Measurements from ENCODE around the gene TTC21B.
"Not testable (repeated sequence)": the region's sequence is repeated elsewhere in the genome, so short reads cannot be mapped to it uniquely, and the experiment has no call there.

Gene TTC21B

DNA sequence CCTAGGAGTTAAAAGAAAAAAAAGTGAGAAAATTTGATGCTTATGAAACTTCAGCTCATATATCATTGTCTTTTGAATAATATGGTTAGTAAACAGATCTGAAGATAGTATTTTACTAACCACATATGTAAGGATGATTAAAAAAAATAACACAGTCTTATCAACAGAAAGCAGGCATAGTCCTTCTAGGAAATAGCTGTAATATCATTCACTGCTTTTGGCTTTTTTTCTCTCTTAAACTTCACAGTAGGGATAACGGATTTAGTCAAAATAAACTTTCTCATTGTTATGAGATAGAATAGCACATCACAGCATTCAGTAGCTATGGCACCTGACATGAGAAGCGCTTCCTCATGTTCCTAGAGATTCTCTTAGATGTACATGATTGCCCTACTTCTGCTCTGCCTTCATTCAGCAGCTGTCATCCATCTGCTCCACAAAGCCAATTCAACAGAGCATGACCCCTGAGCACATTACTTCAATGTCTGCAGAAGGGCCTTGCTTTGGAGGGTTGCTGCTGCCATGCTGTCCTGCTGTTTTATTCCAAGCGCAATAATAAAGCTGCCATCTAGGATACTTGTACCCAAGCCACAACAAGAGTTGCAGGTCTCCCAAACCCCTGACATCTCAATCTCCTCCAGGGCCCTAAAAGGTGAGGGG is 67.0 kb downstream of the TTC21B start:
- no peak for DNase-seq (ENCODE audit: low read depth in 3 of 3)

DNA sequence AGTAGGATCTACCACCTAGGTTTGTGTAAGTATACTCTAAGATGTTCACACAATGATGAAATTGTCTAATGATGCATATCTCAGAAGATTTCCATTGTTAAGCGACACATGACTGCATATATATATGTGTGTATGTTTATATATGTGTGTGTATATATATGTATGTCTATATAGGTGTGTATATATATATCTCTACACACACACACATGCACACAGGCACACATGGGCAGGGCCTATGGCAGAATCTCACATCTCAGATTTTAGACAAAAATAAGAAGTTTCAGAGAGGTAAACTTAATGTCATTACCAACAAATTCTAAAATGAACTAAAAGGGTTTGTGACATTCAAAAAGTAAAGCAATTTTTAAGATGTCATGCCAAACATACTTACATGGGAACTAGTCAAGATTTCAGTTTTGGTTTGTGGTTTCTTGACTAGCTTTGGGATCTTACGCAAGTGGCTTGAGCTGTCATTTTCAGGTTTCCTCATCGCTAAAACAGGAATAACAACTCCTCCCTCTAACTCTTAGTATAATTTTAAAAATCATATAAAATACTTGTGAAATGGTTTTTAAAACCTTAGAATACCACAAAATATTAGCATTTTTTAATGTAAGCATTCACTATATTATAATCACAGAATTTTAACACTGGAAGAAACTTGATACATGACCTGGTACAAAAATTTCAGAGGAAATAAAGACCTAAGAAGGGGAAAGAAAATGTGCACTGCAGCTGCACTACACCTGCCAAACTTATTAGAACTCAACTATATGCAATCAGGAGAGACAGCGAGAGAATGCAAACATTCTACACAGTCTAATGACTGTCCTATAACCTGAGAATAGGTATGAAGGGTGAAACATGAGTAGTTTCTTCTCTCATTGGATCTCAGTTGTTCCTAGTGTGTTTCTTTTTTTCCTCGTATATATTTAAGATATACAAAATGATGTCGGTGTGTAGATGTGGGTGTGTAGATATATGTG is 75.7 kb downstream of the TTC21B start:
- no peak for DNase-seq (ENCODE audit: low read depth in 3 of 3)

DNA sequence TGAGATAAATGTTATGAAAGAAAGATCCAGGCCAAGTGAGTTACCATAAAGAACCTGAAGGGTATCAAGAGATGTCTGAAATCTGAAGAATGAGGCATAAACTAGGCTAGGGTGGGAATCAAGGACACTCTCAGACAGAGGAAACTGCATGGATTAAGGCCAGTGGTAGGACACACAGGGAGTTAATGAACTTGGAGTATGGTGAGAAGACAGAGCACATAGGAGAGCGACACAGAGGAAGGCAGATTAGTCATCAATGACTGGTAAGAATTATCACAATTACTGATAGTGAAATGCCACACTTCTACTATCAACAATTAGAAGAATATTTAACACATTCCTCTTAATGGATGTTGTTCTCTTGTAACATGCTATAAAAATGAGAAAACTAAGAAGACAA is 76.9 kb downstream of the TTC21B start:
- DNase-seq (ENCODE audit: low read depth in 3 of 3): no peak

DNA sequence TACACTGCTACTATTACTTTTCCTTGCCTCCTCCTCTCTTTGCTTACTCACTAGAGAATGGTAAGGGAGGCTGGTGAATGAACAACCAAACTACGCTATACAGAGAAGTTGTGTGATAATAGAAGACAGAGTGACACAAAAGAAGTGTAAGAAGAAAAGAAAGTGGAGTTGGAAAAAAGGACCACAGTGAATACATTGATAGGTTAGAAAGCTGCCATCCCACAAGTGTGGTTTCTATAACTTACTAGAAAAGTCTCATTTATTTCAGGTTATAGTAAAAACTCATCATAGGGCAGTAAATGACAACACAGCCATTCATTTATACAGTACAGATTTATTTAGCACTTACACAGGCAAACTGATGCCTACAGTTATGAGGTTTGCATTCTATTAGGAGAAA is 77.3 kb downstream of the TTC21B start:
- no peak for DNase-seq (ENCODE audit: low read depth in 3 of 3)

DNA sequence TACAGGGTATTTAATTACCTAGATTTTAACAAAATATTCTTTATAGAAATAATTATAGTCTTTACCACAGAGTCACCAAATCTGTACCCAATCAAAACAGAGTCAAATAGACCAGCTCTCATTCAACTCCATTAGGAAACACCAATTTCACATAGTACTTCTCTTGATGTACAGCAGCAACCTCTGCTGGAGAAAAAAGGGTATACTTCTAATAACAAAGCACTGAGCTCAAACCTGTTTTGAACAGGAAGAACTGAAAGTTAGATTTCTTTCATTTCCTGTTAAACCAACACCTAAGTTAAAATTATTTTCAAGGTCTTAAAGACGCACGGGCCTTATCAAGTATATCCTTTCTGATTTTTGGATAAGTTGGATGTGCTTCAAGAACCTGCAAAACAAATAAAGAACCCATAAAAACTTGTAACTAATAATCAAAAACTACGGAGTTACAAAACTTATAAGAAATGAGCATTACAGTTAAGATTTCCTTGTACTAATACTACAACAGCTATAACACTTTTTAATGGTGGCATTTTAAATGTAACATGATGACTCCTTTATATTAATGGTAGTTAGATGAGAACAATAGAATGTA is 79.0 kb downstream of the TTC21B start:
- DNase-seq (ENCODE audit: low read depth in 3 of 3): no peak

DNA sequence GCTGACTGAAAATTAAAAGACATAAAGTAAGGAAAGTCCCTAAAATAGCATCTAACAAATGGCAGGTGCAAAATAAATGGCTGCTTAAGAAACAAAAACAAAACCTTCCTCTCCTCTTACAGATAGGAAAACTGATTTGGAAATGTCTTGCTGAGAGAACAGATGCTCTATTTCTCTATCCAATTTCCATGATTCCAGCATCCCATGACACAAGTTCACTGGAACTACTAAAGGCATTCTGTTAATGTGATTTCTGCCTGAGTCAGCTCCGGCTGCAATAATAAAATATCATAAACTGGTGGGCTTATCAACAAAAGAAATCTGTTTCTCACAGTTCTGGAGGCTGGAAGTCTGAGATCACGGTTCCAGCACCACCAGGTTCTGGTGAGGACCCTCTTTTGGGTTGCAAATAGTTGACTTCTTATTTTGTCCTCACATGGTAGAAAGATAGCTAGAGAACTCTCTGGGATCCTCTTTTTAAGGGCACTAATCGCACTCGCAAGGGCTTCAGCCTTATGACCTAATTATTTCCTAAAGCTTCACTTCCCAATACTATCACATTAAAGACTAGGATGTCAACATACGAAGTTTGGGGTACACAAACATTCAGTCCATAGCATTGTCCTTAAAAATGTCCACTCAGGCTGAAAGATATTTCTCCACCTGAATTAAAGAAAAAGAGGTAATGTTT is 81.3 kb downstream of the TTC21B start:
- no peak for DNase-seq (ENCODE audit: low read depth in 3 of 3)

DNA sequence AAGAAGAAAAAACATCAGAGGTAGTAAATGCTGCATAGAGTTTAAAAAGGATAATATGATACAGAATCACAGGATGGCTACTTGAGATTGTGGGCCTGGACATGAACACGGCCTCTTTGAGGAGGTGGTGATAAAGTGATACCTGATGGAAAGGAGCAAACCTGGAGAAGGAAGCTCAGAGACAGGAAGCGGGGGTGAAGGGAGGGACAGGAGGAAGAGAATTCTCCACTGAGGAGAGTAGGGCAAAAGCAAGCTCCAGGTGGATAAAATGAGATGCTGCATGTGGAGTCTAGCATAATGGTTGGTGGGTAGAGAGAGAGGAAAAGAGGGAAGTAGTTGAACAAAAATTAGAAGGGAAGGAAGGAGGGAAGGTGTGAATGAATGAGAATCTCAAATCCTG is 82.6 kb downstream of the TTC21B start:
- DNase-seq (ENCODE audit: low read depth in 3 of 3): no peak

DNA sequence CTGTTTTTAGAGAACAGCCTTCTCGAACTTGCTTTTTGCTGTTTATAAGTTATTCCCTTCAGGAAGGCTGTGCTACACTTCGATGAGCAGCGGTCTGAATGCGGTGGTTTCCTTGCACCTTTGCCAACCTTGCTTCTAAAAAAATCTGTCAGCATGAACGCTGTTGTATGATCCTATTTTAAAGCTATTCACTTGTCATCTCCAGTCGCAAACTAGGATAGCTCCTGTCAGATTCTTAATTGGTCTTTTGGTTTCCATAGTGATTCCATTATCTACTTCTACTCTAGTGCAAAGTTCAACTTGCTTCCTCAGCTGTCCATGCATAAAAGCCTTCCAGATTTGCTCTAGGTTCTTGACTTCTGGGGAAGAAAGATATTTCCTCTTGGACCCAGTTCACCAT is 83.2 kb downstream of the TTC21B start:
- DNase-seq (ENCODE audit: low read depth in 3 of 3): no peak

DNA sequence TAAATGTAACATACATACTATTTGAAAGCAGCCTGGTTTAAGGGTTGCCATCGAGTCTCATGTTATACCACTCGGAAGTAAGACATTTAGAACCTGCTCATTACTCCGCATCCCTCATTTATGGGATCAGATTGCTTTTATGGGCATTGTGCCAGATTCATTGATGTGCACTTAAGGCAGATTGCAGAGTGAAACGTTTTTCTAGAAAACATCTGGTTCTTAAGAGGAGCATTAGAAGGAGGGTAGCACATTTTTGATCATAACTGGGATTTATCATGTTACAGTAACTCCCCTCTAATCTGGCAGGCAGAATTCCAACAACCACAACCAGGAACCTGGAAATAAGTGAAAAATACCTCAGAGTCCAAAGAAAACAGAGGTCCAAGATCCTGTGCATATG is 85.4 kb downstream of the TTC21B start:
- DNase-seq (ENCODE audit: low read depth in 3 of 3): no peak

DNA sequence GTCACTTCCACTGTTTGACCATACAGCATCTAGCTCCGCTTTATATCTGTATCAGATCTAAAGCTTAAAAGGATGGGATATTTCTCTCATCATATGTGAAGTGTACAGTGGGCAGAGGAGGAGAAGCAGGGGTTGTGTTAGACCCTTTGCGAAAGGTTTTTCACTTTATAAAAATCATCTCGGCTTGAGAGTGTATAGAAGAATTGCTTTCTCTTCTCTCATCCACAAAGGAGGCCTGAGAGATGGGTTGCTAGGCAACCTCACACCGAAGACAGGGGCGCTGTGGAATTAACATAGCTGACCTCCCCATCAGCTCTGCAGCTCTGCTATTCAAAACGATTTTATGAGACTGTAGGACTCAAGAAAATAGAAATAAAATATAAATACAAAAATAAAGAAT is 89.3 kb downstream of the TTC21B start:
- DNase-seq (ENCODE audit: low read depth in 3 of 3): no peak

DNA sequence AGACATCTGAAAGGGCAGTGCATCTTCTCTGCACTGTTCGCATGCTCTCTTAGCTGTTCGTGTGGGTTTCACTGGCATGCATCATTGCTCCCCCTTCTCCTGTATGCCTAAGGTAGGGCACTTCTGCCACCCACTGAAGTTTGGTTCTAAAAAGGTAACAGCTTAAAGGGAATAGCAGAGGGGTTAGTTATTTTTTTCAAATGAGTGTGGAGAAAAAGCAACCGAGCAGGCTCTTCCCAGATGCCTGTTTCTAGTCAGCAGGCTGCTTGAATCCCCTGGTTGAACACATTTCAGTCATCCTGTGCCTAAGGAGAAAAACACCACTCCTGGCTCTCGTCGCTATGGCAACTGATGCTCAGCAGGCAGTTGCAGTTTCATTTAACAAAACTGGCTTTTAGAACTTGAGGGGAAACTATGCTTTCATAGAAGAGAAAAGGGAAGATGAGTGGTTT is 89.7 kb downstream of the TTC21B start:
- DNase-seq (ENCODE audit: low read depth in 3 of 3): no peak

DNA sequence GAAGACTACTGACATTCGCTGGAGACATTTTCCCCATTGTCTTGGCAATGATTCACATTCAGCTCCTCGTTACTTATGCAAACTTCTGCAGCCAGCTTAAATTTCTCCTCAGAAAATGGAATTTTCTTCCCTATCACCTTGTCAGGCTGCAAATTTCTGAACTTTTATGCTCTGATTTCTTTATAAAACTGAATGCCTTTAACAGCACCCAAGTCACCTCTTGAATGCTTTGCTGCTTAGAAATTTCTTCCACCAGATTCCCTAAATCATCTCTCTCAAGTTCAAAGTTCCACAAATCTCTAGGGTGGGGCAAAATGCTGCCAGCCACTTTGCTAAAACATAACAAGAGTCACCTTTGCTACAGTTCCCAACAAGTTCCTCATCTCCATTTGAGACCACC is 92.5 kb downstream of the TTC21B start:
- not testable (repeated sequence) for DNase-seq (ENCODE audit: low read depth in 3 of 3)

DNA sequence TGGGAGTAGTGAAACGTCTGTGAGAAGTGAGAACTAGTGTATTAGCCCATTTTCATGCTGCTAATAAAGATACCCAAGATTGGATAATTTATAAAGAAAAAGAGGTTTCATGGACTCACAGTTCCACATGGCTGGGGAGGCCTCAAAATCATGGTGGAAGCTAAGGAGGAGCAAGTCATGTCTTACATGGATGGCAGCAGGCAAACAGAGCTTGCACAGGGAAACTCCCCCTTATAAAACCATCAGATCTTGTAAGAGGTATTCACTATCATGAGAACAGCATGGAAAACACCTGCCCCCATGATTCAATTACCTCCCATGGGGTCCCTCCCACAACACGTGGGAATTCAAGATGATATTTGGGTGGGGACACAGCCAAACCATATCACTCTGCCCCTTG is 93.9 kb downstream of the TTC21B start:
- not testable (repeated sequence) for DNase-seq (ENCODE audit: low read depth in 3 of 3)

DNA sequence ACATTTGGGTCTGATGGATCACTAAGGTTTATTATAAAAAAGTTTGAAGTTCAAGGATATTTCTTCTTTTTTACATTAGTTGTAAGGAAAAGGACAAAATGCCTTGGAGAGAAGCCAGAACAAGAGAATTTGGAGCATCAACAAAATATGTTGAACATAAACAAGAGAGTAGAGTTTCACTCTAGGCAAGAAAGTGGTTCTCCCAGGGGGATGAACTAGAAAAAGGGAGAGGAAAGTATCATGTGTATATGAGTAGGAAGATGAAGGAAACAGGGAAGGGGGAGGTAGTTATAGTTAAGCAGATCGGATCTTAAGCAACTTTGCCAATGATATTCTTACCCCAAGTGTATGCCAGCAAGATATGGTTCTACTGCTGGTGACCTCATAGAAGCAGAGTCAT is 95.7 kb downstream of the TTC21B start:
- DNase-seq (ENCODE audit: low read depth in 3 of 3): no peak

DNA sequence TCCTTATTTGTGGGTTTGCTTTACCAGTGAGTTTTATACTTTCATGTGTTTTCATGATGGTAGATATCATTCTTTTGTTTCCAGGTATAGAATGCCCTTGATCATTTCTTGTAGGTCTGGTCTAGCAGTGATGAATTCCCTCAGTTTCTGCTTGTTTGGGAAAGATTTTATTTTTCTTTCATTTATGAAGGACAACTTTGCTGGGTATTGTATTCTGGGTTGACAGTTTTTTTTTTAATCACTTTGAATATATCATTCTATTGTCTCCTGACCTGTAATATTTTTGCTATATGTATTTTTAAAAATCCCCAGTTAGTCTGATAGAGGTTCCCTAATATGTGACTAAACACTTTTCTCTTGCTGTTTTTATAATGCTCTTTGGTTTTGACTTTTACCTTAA is 101.2 kb downstream of the TTC21B start:
- no peak for DNase-seq (ENCODE audit: low read depth in 3 of 3)

DNA sequence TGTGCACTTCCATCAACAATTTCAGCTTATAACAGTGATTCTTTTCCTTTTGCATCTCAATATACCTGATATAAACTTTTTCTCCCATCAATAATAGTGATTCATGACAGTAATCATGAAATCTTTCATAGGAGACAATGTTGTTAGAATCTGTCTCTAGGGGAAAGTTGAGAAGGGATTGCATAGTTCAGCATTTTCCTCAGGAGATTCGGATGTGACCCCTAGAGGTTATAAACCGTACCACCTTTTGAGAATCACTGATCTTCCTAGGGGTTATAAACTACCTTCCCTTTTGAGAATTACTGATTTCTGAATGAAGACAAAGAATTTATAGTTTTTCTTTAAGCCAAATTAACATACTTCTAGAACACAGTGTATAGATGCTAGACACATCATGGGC is 106.6 kb downstream of the TTC21B start:
- DNase-seq (ENCODE audit: low read depth in 3 of 3): no peak

DNA sequence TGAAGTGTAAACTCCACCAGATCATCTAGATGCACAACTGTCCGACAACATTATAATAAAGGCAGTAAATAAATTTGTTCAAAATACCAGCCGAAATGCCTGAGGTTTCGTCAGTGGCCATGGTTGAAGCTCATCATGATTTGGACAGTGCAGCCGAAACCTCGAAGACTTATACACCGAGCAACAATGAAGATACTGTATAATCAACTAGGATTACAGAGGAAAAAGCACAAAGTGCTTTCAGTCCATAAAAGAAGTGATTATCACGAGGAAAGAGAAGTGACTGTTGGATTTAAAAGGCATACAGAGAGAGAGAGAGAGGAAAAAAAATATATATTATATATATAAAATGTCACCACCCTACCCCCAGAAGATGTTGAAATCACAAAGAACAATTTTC is 107.5 kb downstream of the TTC21B start:
- no peak for DNase-seq (ENCODE audit: low read depth in 3 of 3)

DNA sequence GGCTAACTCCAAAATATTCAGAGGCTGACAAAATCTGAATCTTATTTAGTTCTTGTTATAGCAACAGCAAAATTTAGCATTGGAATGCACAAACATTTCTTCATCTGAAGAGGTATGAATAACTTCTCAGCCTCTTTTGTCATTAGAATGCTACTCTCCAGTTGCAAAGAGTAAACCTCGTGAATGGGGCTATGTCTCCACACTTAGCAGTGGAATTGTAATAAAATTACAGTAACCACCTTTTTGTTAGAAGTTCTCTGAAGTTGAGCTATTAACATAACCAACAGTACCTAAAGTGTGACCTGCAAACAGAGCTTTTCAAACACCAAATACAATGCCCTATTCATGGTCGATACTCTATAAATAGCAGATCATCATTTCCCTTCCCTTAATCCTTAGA is 109.4 kb downstream of the TTC21B start:
- no peak for DNase-seq (ENCODE audit: low read depth in 3 of 3)

DNA sequence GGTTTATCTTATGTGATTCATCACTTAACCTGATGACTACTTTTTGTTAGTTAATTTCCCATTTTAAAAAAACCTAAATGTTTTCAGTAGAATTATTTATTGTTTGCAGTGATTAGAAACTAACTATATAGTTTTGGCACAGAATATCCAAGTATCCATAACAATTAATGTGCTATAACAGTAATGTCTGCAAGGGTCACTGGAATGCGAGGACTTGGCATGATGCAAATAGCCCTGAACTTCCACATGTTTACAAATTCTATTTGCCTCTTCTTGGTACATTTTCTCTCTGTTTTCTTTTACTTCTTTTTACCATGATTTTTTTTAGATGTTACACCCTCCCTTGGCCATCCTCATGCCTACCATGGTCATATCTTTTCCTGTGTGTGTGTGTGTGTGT is 110.2 kb downstream of the TTC21B start:
- no peak for DNase-seq (ENCODE audit: low read depth in 3 of 3)

DNA sequence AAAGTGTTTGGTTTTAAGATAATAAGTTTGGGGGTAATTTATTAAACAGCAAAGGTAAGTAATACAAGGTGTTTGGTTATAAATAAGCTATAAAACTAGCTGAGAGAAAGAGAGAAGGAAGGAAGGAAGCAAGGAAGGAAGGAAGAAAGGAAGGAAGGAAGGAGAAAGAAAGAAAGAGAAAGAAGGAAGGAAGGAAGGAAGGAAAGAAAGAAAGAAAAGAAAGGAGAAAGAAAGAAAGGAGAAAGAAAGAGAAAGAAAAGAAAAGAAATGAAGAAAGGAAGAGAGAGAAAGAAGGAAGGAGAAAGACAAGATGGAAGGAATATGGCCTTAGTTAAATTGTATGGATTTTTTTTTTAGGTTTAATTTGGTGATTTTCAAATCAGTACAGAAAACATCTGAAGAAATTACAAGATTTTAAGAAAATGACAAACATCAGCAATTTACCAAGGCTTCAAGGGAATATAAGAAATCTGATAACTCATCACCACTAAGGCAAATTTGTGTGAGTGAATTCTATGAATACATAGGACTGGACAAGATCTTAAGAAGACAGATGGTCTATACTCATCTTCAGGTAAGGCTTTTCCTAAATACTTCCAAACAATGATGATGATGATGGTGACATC is 113.1 kb downstream of the TTC21B start:
- DNase-seq (ENCODE audit: low read depth in 3 of 3): no peak

DNA sequence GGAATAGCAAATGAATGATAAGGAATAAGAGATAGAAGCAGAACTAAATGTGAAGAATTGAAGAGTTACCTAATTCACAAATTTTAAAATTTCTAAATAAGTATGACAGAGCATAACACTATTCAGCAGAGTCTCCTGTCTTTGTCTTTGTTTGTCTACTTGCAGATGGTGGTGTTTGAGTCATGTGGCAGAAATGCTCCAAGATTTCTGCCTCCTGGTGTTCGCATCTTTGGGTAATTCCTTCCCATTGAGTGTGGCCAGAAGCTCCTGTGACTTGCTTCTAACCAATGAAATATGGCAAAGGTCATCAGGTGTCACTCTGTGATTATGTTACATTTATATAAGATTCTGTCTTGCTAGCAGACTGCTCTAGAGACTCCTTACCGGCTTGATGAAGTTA is 114.0 kb downstream of the TTC21B start:
- no peak for DNase-seq (ENCODE audit: low read depth in 3 of 3)

DNA sequence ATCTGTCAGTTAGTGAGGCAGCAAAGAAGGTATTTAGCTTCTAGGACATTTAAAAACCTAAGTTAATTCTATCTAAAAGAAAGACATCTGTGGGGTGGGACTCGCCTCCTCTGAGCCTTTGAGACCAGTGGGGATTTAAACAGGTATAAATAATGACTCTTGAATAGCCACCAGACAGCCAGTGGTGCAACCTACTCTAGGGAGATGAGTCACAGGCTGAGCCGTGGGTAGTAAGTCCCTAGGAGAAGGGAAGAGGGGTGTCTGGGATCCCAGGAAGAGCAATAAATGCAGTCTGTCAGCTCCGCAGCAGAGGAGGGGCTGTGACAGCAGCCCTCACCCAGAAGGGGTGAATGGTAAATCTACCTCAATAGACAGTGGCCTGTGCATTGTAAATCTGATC is 116.5 kb downstream of the TTC21B start:
- DNase-seq (ENCODE audit: low read depth in 3 of 3): no peak

Measured in stimulated activated CD4-positive, alpha-beta T cell treated with anti-CD3 and anti-CD28 coated beads, TNF-alpha, amount 100 ng/mL, for 48 hours (primary cell).